ENCODE measurements around the gene GNLY.

DNA sequence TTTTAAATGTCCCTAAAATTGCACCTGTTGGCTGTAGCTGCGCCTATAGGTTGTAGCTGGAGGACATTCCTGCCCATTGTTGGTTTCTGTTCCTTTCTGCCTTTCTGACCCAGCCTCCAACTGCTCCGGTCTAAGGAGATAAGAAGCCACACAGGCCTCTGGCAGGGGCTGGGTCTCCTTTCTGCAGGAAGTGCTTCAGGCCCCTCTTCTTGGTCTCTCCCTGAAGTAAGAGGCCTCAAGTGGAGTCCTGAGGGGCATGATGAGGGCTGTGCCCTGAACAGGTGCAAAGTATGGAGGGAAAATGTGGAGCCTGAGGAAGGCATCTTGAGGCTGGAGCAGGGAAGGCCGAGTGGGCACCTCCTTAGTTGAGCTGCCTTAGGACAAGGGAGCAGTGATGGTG, 15.8 kb upstream of the GNLY start:
- TF ChIP-seq POLR2A (IDR thresholded peaks at IDR 0.05; ENCODE audit: low read length) (no peak), GATA1 (IDR thresholded peaks at IDR 0.05; ENCODE audit: low read depth, low read length) (no peak)

Data from erythroblast (primary cell).